ENCODE results near the gene ETV5. TPM values are rescaled to one million over a fixed set of nuclear protein-coding genes. Genes with fewer than 3 reads are reported as not detected.

ETV5 gene
- total RNA-seq, 1 experiment from 2014 or later, result 26.5 TPM

- Histone ChIP-seq H3K36me3 (peaks cover 63% of the 10 kb centered on the region), H3K27me3 (replicated peaks) (no peaks in the 10 kb centered on the region), H3K9me3 (replicated peaks) (no peaks in the 10 kb centered on the region), H3K4me1 (replicated peaks) (no peaks in the 10 kb centered on the region), H3K4me3 (no peak overlapping the region), H3K27ac (no peak overlapping the region)
- no peak for DNase-seq (ENCODE audit: low read depth in 1 of 2, low spot score in 2 of 2)
Observed at GRCh38 chr3:186057594-186057993, 51.3 kb downstream of the ETV5 start.

DNA sequence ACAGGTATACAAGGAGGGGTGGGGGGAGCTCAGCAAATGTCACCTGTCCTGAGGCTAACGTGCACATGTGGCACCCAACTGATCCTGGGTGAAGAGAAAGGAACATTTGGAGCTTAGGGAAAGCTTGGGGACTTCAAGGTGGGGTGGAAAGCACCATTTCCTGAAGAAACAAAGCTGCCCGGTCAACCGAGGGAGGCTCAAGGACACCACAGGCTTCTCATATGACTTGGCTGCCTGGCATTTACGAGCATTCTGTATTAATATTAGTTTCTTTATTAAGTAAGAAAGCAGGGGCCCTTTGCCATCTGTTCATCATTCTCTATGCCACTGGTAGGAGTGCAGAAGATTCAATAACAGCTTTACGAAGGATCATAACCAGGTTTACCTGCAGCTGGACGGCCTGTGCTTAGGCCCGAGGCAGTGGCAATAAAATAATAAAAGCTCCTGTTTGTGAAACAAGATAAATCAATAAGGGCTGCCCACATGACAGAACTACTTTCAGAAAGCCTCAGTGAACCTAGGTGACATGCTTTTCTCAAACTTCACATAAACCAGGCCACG, 54.0 kb downstream of the ETV5 start:
- no peaks in the 10 kb centered on the region for H3K27me3 ChIP-seq (replicated peaks)
- DNase-seq (ENCODE audit: low read depth in 1 of 2, low spot score in 2 of 2), result no peak
- H3K9me3 ChIP-seq (replicated peaks), result no peaks in the 10 kb centered on the region
- peaks cover 75% of the 10 kb centered on the region for H3K36me3 ChIP-seq
- H3K4me3 ChIP-seq, result no peak overlapping the region
- H3K27ac ChIP-seq, result no peak overlapping the region
- H3K4me1 ChIP-seq (replicated peaks), result no peaks in the 10 kb centered on the region

DNA sequence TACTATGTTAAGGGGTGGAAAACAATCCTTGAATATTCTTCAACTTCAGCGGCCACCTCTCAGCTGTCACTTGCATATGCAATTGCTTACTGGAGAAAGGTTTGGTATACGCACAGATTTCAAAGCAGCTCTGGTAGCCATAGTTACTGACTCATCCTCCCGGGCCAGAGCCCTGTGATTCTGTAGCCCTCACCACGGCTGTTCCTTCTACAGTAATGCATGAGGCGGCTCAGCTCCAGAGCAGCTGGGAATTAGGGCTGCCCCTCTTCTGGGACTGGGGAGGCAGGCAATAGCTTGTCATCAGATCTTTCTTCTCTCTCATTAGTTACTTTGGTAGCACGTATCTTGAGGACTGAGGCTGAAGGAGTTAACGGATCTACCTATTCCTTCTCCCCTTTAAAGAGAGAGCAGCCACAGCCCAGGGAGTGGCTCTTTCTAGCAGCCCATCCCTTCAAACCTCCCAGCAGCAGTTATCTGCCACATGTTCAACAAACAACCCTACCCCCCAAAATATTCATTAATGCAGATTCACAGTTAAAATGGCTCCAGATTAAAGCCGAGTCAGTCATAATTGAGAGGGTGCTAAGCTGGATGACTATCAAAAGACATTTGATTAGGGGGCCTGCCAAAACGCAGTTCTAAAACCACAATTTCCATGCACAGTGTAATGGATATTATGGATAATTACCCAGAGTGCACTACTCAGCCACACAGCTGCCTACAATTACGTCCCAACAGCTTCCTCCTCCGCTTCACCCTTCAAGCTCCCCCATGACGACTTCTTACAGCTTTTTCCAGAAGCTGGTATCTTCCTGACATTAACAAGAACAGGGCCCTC, 54.7 kb downstream of the ETV5 start:
- no peak overlapping the region for H3K27ac ChIP-seq
- H3K4me3 ChIP-seq, result no peak overlapping the region
- H3K4me1 ChIP-seq (replicated peaks), result no peaks in the 10 kb centered on the region
- peaks cover 74% of the 10 kb centered on the region for H3K36me3 ChIP-seq
- no peak for DNase-seq (ENCODE audit: low read depth in 1 of 2, low spot score in 2 of 2)
- H3K27me3 ChIP-seq (replicated peaks), result no peaks in the 10 kb centered on the region
- no peaks in the 10 kb centered on the region for H3K9me3 ChIP-seq (replicated peaks)

DNA sequence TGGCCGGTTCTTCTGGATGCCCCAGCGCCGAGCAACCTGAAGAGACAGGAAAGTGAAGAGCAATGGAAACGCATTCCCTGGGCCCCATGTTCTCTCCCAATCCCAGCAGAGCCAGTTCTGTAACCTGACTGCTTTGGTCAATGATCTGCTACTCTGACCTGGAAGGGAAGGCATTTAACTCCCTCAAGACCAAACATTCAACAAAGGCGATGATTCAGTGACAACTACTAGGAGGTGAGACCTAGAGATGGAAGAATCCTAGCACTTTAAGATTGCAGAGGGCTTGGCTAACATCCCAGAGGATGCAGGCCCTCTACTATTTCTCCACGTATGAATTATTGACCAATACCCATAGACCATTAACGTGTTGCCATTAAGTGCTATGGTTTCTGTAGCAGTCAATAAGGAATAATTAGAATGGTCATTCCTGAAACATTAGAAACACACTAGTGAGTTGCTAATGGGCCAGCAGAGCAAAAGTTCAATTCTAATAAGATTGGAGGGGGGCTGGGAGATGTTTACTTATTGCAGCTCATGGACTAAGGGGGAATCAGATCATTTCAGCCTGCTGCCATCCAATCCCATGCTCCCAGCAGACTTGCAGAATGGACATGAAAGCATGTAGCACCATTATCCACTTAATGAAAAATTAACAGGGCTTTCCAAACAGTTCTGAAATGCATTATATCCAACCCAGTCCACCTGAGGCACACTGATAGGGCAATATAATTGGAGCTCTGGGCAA, 56.6 kb downstream of the ETV5 start:
- Histone ChIP-seq H3K27ac (no peak overlapping the region), H3K27me3 (replicated peaks) (no peaks in the 10 kb centered on the region), H3K36me3 (peaks cover 78% of the 10 kb centered on the region), H3K4me3 (no peak overlapping the region), H3K4me1 (replicated peaks) (no peaks in the 10 kb centered on the region), H3K9me3 (replicated peaks) (no peaks in the 10 kb centered on the region)
- DNase-seq (ENCODE audit: low read depth in 1 of 2, low spot score in 2 of 2), result no peak

GRCh38 chr3:186049001-186049400, 59.9 kb downstream of the ETV5 start:
- Histone ChIP-seq H3K36me3 (peaks cover 53% of the 10 kb centered on the region), H3K27ac (no peak overlapping the region), H3K27me3 (replicated peaks) (no peaks in the 10 kb centered on the region), H3K9me3 (replicated peaks) (no peaks in the 10 kb centered on the region), H3K4me3 (no peak overlapping the region), H3K4me1 (replicated peaks) (peaks cover 10% of the 10 kb centered on the region)
- DNase-seq (ENCODE audit: low read depth in 1 of 2, low spot score in 2 of 2), result no peak

DNA sequence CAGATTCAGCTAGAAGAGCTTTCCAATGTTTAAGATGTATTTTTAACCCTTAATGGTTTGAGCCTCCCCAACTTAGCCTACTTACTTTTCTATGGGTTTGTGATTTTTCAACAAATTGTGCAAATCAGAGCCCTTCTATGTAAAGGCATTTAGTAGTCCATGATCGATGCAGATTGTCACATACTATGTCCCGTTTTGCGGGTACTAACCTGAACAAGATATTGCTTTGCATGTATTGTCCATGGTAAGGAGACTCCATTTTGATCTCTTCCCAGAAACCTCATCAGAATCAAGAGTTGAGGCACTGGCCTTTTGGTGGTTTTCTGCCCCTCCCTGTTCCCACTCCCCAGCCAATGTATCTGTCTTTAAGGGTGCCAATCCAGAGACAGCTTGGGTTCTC, 60.8 kb downstream of the ETV5 start:
- no peaks in the 10 kb centered on the region for H3K27me3 ChIP-seq (replicated peaks)
- H3K4me3 ChIP-seq, result no peak overlapping the region
- peaks cover 49% of the 10 kb centered on the region for H3K36me3 ChIP-seq
- peaks cover 10% of the 10 kb centered on the region for H3K4me1 ChIP-seq (replicated peaks)
- H3K9me3 ChIP-seq (replicated peaks), result no peaks in the 10 kb centered on the region
- no peak for DNase-seq (ENCODE audit: low read depth in 1 of 2, low spot score in 2 of 2)
- H3K27ac ChIP-seq, result no peak overlapping the region

- no peaks in the 10 kb centered on the region for H3K9me3 ChIP-seq (replicated peaks)
- H3K27me3 ChIP-seq (replicated peaks), result no peaks in the 10 kb centered on the region
- H3K36me3 ChIP-seq, result peaks cover 42% of the 10 kb centered on the region
- no peak overlapping the region for H3K4me3 ChIP-seq
- no peak overlapping the region for H3K27ac ChIP-seq
- peaks cover 13% of the 10 kb centered on the region for H3K4me1 ChIP-seq (replicated peaks)
- no peak for DNase-seq (ENCODE audit: low read depth in 1 of 2, low spot score in 2 of 2)
Observed at GRCh38 chr3:186046838-186047237, 62.1 kb downstream of the ETV5 start.

GRCh38 chr3:186044968-186045367, 63.9 kb downstream of the ETV5 start:
- Histone ChIP-seq H3K9me3 (replicated peaks) (no peaks in the 10 kb centered on the region), H3K4me3 (no peak overlapping the region), H3K27ac (no peak overlapping the region), H3K36me3 (peaks cover 24% of the 10 kb centered on the region), H3K27me3 (replicated peaks) (0 out of 2 replicates have a peak, but pooled peaks cover under 1% of the 10 kb centered on the region), H3K4me1 (replicated peaks) (peaks cover 13% of the 10 kb centered on the region)
- DNase-seq (ENCODE audit: low read depth in 1 of 2, low spot score in 2 of 2), result peak in 1 of 2 experiments; percentile 48

- Histone ChIP-seq H3K4me1 (replicated peaks) (peaks cover 13% of the 10 kb centered on the region), H3K27me3 (replicated peaks) (0 out of 2 replicates have a peak, but pooled peaks cover 4% of the 10 kb centered on the region), H3K9me3 (replicated peaks) (no peaks in the 10 kb centered on the region), H3K36me3 (peaks cover 20% of the 10 kb centered on the region), H3K27ac (no peak overlapping the region), H3K4me3 (no peak overlapping the region)
- no peak for DNase-seq (ENCODE audit: low read depth in 1 of 2, low spot score in 2 of 2)
Observed at GRCh38 chr3:186044427-186044826, 64.5 kb downstream of the ETV5 start.

- Histone ChIP-seq H3K4me3 (no peak overlapping the region), H3K9me3 (replicated peaks) (no peaks in the 10 kb centered on the region), H3K36me3 (peaks cover 4% of the 10 kb centered on the region), H3K27me3 (replicated peaks) (0 out of 2 replicates have a peak, but pooled peaks cover 4% of the 10 kb centered on the region), H3K27ac (no peak overlapping the region), H3K4me1 (replicated peaks) (peaks cover 13% of the 10 kb centered on the region)
- no peak for DNase-seq (ENCODE audit: low read depth in 1 of 2, low spot score in 2 of 2)
Observed at GRCh38 chr3:186042521-186043202, 66.2 kb downstream of the ETV5 start.

GRCh38 chr3:186042036-186042435, 66.9 kb downstream of the ETV5 start:
- no peak overlapping the region for H3K27ac ChIP-seq
- no peaks in the 10 kb centered on the region for H3K36me3 ChIP-seq
- peaks cover 13% of the 10 kb centered on the region for H3K4me1 ChIP-seq (replicated peaks)
- H3K4me3 ChIP-seq, result no peak overlapping the region
- no peak for DNase-seq (ENCODE audit: low read depth in 1 of 2, low spot score in 2 of 2)
- no peaks in the 10 kb centered on the region for H3K9me3 ChIP-seq (replicated peaks)
- 0 out of 2 replicates have a peak, but pooled peaks cover 4% of the 10 kb centered on the region for H3K27me3 ChIP-seq (replicated peaks)

DNA sequence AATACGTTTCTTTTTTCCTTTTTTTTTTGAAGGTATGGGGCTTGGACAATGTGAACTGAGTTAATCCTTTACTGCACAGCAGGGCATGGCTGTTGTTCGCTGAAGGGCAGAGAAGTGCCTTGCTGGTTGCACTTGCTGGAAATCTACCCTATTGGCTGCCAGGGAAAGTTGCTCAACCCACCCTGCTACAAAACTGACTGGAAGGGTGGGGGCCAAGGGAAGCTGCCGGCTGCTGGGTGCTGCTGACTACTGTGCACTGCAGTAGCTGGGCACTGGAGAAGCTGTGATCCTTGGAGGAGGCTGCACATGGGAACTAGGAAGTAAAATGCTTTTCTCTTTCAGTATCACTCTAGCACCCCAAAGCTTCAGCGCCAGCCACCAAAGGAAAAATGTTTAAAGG, 70.5 kb downstream of the ETV5 start:
- no peaks in the 10 kb centered on the region for H3K9me3 ChIP-seq (replicated peaks)
- H3K27ac ChIP-seq, result no peak overlapping the region
- H3K27me3 ChIP-seq (replicated peaks), result 0 out of 2 replicates have a peak, but pooled peaks cover 4% of the 10 kb centered on the region
- no peak overlapping the region for H3K4me3 ChIP-seq
- 0 out of 2 replicates have a peak, but pooled peaks cover 3% of the 10 kb centered on the region for H3K4me1 ChIP-seq (replicated peaks)
- no peaks in the 10 kb centered on the region for H3K36me3 ChIP-seq
- no peak for DNase-seq (ENCODE audit: low read depth in 1 of 2, low spot score in 2 of 2)

DNA sequence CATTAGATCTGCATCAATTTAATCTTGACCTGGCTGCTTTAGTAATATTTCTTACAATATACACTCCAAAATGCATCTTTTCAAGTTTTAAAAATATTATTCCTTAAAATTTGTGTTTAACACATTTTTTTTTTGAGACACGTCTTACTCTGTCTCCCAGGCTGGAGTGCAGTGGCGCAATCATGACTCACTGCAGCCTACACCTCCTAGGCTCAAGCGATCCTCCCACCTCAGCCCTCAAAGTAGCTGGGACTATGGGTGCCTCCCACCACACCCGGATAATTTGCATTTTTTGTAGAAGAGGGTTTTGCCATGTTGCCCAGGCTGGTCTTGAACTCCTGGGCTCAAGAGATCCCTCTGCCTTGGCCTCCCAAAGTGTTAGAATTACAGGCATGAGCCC, 73.6 kb downstream of the ETV5 start:
- H3K9me3 ChIP-seq (replicated peaks), result no peaks in the 10 kb centered on the region
- no peak for DNase-seq (ENCODE audit: low read depth in 1 of 2, low spot score in 2 of 2)
- no peaks in the 10 kb centered on the region for H3K36me3 ChIP-seq
- H3K4me3 ChIP-seq, result no peak overlapping the region
- no peak overlapping the region for H3K27ac ChIP-seq
- 0 out of 2 replicates have a peak, but pooled peaks cover 4% of the 10 kb centered on the region for H3K27me3 ChIP-seq (replicated peaks)
- H3K4me1 ChIP-seq (replicated peaks), result no peaks in the 10 kb centered on the region
